ENCODE measurements around the gene COPS8.
A peak's percentile ranks its signal among the peaks of the same experiment; 100 is the strongest.

Gene COPS8

GRCh38 chr2:237097911-237098702 lies 12.4 kb downstream of the COPS8 start:
- TF ChIP-seq CTCF (IDR thresholded peaks at IDR 0.05; ENCODE audit: low read length, missing control alignments), result no peak
- no peak overlapping the region for H3K4me3 ChIP-seq (replicated peaks; ENCODE audit: low read depth, low read length)
- DNase-seq (ENCODE audit: low read depth), result peak; percentile 94

GRCh38 chr2:237099804-237100203 lies 14.1 kb downstream of the COPS8 start:
- H3K4me3 ChIP-seq (replicated peaks; ENCODE audit: low read depth, low read length), result no peak overlapping the region
- no peak for TF ChIP-seq CTCF (IDR thresholded peaks at IDR 0.05; ENCODE audit: low read length, missing control alignments)
- no peak for DNase-seq (ENCODE audit: low read depth)

GRCh38 chr2:237101118-237101979 lies 15.7 kb downstream of the COPS8 start:
- no peak for TF ChIP-seq CTCF (IDR thresholded peaks at IDR 0.05; ENCODE audit: low read length, missing control alignments)
- H3K4me3 ChIP-seq (replicated peaks; ENCODE audit: low read depth, low read length), result no peak overlapping the region

GRCh38 chr2:237102428-237102827 lies 16.7 kb downstream of the COPS8 start:
- no peak overlapping the region for H3K4me3 ChIP-seq (replicated peaks; ENCODE audit: low read depth, low read length)
- no peak for TF ChIP-seq CTCF (IDR thresholded peaks at IDR 0.05; ENCODE audit: low read length, missing control alignments)
- no peak for DNase-seq (ENCODE audit: low read depth)

More at GRCh38 chr2:237101118-237101979, 15.7 kb downstream of the COPS8 start:
- DNase-seq (ENCODE audit: low read depth), result no peak

GRCh38 chr2:237109421-237109934 lies 23.8 kb downstream of the COPS8 start:
- TF ChIP-seq CTCF (IDR thresholded peaks at IDR 0.05; ENCODE audit: low read length, missing control alignments), result no peak
- no peak for DNase-seq (ENCODE audit: low read depth)
- no peak overlapping the region for H3K4me3 ChIP-seq (replicated peaks; ENCODE audit: low read depth, low read length)

- no peak for DNase-seq (ENCODE audit: low read depth)
- no peak for TF ChIP-seq CTCF (IDR thresholded peaks at IDR 0.05; ENCODE audit: low read length, missing control alignments)
- no peak overlapping the region for H3K4me3 ChIP-seq (replicated peaks; ENCODE audit: low read depth, low read length)
Measured at GRCh38 chr2:237113026-237113795, 27.5 kb downstream of the COPS8 start.

Data from fibroblast of pulmonary artery (primary cell).